GM23248 (cell line): ENCODE results near the gene KRTAP13-2. TPM values are rescaled to one million over a fixed set of nuclear protein-coding genes. Genes with fewer than 3 reads are reported as not detected.

Experiments used
- DNase-seq: peaks from one replicate; pipeline ENCODE4 v3.0.0-alpha.2; 2015
- H2AFZ ChIP-seq: fragments of 200-600 bp; sonication (generic); 2 replicates; pipeline ENCODE4 v1.6.1; 2016; ENCODE audit warnings: antibody characterized with exemption
- H3F3A ChIP-seq: fragments of 200-600 bp; sonication (generic); 2 replicates; pipeline ENCODE4 v1.6.1; 2016; ENCODE audit warnings: mild to moderate bottlenecking, antibody characterized with exemption, mixed run types; ENCODE audit not compliant: insufficient read depth
- H3K27ac ChIP-seq: fragments of 200-600 bp; sonication (generic); 2 replicates; pipeline ENCODE4 v1.5.1; 2016; ENCODE audit warnings: mild to moderate bottlenecking
- H3K27me3 ChIP-seq: fragments of 200-600 bp; sonication (generic); replicated peaks from 2 replicates; pipeline ENCODE4 v1.6.1; 2016; ENCODE audit warnings: mild to moderate bottlenecking; ENCODE audit not compliant: insufficient read depth
- H3K36me3 ChIP-seq: fragments of 200-600 bp; sonication (generic); 2 replicates; pipeline ENCODE4 v1.6.1; 2016; ENCODE audit warnings: low read depth, mild to moderate bottlenecking
- H3K4me1 ChIP-seq: fragments of 200-600 bp; sonication (generic); 2 replicates; pipeline ENCODE4 v1.6.1; 2016; ENCODE audit warnings: mild to moderate bottlenecking; ENCODE audit not compliant: insufficient read depth
- H3K4me2 ChIP-seq: fragments of 200-600 bp; sonication (generic); one replicate; pipeline ENCODE4 v1.6.1; 2016; ENCODE audit warnings: mild to moderate bottlenecking; ENCODE audit not compliant: unreplicated experiment
- H3K4me3 ChIP-seq: fragments of 200-600 bp; sonication (generic); 2 replicates; pipeline ENCODE4 v1.5.1; 2016; ENCODE audit warnings: mild to moderate bottlenecking
- H3K79me2 ChIP-seq: fragments of 200-600 bp; sonication (generic); 2 replicates; pipeline ENCODE4 v1.6.1; 2016; ENCODE audit warnings: mild to moderate bottlenecking; ENCODE audit not compliant: insufficient read depth
- H3K9ac ChIP-seq: fragments of 200-600 bp; sonication (generic); 2 replicates; pipeline ENCODE4 v1.6.1; 2016; ENCODE audit warnings: mild to moderate bottlenecking
- H3K9me2 ChIP-seq: fragments of 200-600 bp; sonication (generic); 2 replicates; pipeline ENCODE4 v1.6.1; 2016; ENCODE audit warnings: mixed run types, mild to moderate bottlenecking, moderate library complexity; ENCODE audit not compliant: insufficient read depth
- H3K9me3 ChIP-seq: fragments of 200-600 bp; sonication (generic); one replicate; pipeline ENCODE4 v1.6.1; 2017; ENCODE audit warnings: low read depth
- H4K20me1 ChIP-seq: fragments of 200-600 bp; sonication (generic); 2 replicates; pipeline ENCODE4 v1.6.0; 2016; ENCODE audit not compliant: insufficient read depth
- EZH2 ChIP-seq: fragments of 200-600 bp; sonication (generic); IDR thresholded peaks from 2 replicates; pipeline ENCODE4 v1.6.1; 2018; ENCODE audit warnings: antibody characterized with exemption, mild to moderate bottlenecking; ENCODE audit not compliant: insufficient read depth, poor library complexity, severe bottlenecking
- EZH2phosphoT487 ChIP-seq: fragments of 200-600 bp; sonication (generic); IDR thresholded peaks from 2 replicates; pipeline ENCODE4 v1.6.1; 2018; ENCODE audit warnings: antibody characterized with exemption, moderate library complexity, mild to moderate bottlenecking, low read depth; ENCODE audit not compliant: insufficient read depth
- WGBS, 2 experiments: methylation state at CpG; one replicate each; pipeline ENCODE4 v1.1.6; 2015 to 2017; ENCODE audit warnings: low lambda C conversion rate in 2 of 2, low coverage in 1 of 2; ENCODE audit errors: missing lambda C conversion rate in 2 of 2; 5-methylcytosine and 5-hydroxymethylcytosine counted together
- in situ Hi-C: fragments of 300-500 bp; cut with MboI; formaldehyde crosslinking; loops from 2 replicates; pipeline ENCODE4 v1.15.0; 2020
- polyA plus RNA-seq: library from polyadenylated mRNA; unstranded; fragments of >200 nt; fragmentation: Nextera tagmentation; extraction: Ambion mirVana; gene quantifications from 2 replicates; pipeline ENCODE4 v1.2.1, GENCODE V29; 2016
- total RNA-seq: library from RNA; depleted of rRNA; stranded (reverse); fragments of >200 nt; shearing (Covaris generic); gene quantifications from 2 replicates; pipeline ENCODE4 v1.2.3, GENCODE V29; 2014

The KRTAP13-2 gene
- total and polyA plus RNA-seq, 2 experiments from 2014 or later: not detected

GRCh38 chr21:30391492-30392025 is 19.5 kb upstream of the KRTAP13-2 start:
- no peaks in the 10 kb centered on the region for H3K4me1 ChIP-seq
- no peak for DNase-seq
- no peak overlapping the region for H3K4me3 ChIP-seq
- H2AFZ ChIP-seq: no peak overlapping the region
- H3K27ac ChIP-seq: no peak overlapping the region
- no peak overlapping the region for H3K4me2 ChIP-seq
- TF ChIP-seq EZH2phosphoT487 (no peak), EZH2 (no peak)
- H4K20me1 ChIP-seq: no peaks in the 10 kb centered on the region
- H3K9ac ChIP-seq: no peak overlapping the region
- no peaks in the 10 kb centered on the region for H3K9me2 ChIP-seq
- WGBS, 2 experiments: 0% methylated on average over 2 of the region's 2 CpGs
- no peaks in the 10 kb centered on the region for H3K36me3 ChIP-seq
- no peaks in the 10 kb centered on the region for H3K9me3 ChIP-seq
- no peaks in the 10 kb centered on the region for H3K79me2 ChIP-seq
- no peaks in the 10 kb centered on the region for H3K27me3 ChIP-seq
- in situ Hi-C loops: no loop called here
- no peaks in the 10 kb centered on the region for H3F3A ChIP-seq

GRCh38 chr21:30382201-30382600 is 10.1 kb upstream of the KRTAP13-2 start:
- H3K4me3 ChIP-seq: no peak overlapping the region
- H3K9me3 ChIP-seq: no peaks in the 10 kb centered on the region
- no peak overlapping the region for H3K9ac ChIP-seq
- no peaks in the 10 kb centered on the region for H3K36me3 ChIP-seq
- WGBS, 2 experiments: 0 to 2% methylated on average over 1 of the region's 1 CpG
- no peaks in the 10 kb centered on the region for H3K27me3 ChIP-seq
- in situ Hi-C loops: no loop called here
- no peaks in the 10 kb centered on the region for H3K9me2 ChIP-seq
- no peaks in the 10 kb centered on the region for H3F3A ChIP-seq
- no peak for DNase-seq
- no peak overlapping the region for H3K27ac ChIP-seq
- H3K4me1 ChIP-seq: no peaks in the 10 kb centered on the region
- no peak overlapping the region for H3K4me2 ChIP-seq
- no peak for TF ChIP-seq EZH2phosphoT487
- TF ChIP-seq EZH2: no peak
- H4K20me1 ChIP-seq: no peaks in the 10 kb centered on the region
- H2AFZ ChIP-seq: no peak overlapping the region
- H3K79me2 ChIP-seq: no peaks in the 10 kb centered on the region

GRCh38 chr21:30355906-30356305 is 16.2 kb downstream of the KRTAP13-2 start:
- no peaks in the 10 kb centered on the region for H3K4me1 ChIP-seq
- H3K4me3 ChIP-seq: no peak overlapping the region
- in situ Hi-C loops: no loop called here
- H3F3A ChIP-seq: no peaks in the 10 kb centered on the region
- no peak for TF ChIP-seq EZH2phosphoT487
- TF ChIP-seq EZH2: no peak
- H3K36me3 ChIP-seq: no peaks in the 10 kb centered on the region
- no peaks in the 10 kb centered on the region for H3K79me2 ChIP-seq
- no peak for DNase-seq
- no peaks in the 10 kb centered on the region for H3K9me3 ChIP-seq
- no peak overlapping the region for H3K4me2 ChIP-seq
- no peaks in the 10 kb centered on the region for H3K27me3 ChIP-seq
- H3K9ac ChIP-seq: no peak overlapping the region
- H3K9me2 ChIP-seq: no peaks in the 10 kb centered on the region
- H2AFZ ChIP-seq: no peak overlapping the region
- H3K27ac ChIP-seq: no peak overlapping the region
- WGBS, 2 experiments: 4 to 6% methylated on average over 3 of the region's 3 CpGs
- no peaks in the 10 kb centered on the region for H4K20me1 ChIP-seq

GRCh38 chr21:30354308-30355005 is 17.6 kb downstream of the KRTAP13-2 start:
- H3K27ac ChIP-seq: no peak overlapping the region
- no peaks in the 10 kb centered on the region for H3K79me2 ChIP-seq
- H3K9me3 ChIP-seq: no peaks in the 10 kb centered on the region
- no peaks in the 10 kb centered on the region for H3F3A ChIP-seq
- WGBS, 2 experiments: 8 to 16% methylated on average over 1 of the region's 1 CpG
- TF ChIP-seq EZH2phosphoT487: no peak
- TF ChIP-seq EZH2: no peak
- no peak overlapping the region for H3K4me2 ChIP-seq
- H4K20me1 ChIP-seq: no peaks in the 10 kb centered on the region
- DNase-seq: no peak
- H2AFZ ChIP-seq: no peak overlapping the region
- no peaks in the 10 kb centered on the region for H3K4me1 ChIP-seq
- H3K9me2 ChIP-seq: no peaks in the 10 kb centered on the region
- H3K27me3 ChIP-seq: no peaks in the 10 kb centered on the region
- in situ Hi-C loops: no loop called here
- no peak overlapping the region for H3K9ac ChIP-seq
- H3K36me3 ChIP-seq: no peaks in the 10 kb centered on the region
- no peak overlapping the region for H3K4me3 ChIP-seq
